GM19452 (cell line): ENCODE results near the gene DIPK1B.

Source experiments
- ATAC-seq: cut with Tn5 transposase; IDR thresholded peaks from one replicate; pipeline ENCODE4 v1.9.1; 2021; ENCODE audit not compliant: unreplicated experiment

The DIPK1B gene

DNA sequence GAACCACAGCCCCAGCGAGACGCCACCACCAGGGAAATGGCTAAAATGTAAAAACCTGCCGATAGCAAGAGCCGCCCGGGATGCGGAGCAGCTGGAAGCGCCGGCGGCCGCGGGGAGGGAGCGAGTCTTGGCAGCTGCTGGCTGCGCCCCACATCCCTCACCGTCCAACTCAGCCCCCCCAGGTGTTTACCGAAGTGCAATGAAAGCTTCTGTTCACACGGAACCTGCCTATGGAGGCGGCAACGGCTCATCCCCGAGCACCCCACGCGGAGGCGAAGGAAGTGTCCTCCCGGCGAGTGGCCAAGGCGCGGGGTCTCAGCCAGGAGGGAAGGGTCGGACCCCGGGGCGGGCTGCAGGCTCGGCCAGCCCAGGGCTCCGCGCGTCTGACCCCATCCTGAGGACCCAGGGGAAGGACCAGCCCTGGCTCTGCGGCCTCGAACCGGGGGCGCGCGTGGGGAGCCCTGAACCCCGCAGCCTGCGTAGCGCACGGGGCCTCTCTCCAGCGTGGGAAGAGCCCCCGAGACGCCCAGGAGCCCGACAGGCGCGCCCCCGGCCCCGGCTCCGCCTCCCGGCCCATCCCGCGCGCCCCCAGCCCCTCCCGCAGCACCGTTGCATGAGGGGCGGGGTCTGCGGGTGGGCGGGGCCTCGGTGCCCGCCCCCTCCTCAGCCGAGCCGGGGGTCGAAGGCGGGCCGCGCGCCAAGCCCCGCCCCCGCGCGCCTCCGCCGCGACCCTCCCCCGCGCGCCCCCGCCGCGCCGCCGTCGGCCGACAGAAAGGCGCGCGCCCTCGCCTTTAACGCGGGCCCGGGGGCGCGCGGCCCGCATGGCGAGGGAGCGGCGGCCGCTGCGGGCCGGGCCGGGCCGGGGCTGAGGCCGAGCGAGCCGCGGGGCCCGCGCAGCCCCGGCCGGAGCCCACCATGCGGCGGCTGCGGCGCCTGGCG lies at the start of gene DIPK1B:
Gene DIPK1B (plus strand): TSS at position 822 of the 939 bp plus-strand sequence. CDS start 94 bp downstream, at position 916.
- no peak for ATAC-seq

DNA sequence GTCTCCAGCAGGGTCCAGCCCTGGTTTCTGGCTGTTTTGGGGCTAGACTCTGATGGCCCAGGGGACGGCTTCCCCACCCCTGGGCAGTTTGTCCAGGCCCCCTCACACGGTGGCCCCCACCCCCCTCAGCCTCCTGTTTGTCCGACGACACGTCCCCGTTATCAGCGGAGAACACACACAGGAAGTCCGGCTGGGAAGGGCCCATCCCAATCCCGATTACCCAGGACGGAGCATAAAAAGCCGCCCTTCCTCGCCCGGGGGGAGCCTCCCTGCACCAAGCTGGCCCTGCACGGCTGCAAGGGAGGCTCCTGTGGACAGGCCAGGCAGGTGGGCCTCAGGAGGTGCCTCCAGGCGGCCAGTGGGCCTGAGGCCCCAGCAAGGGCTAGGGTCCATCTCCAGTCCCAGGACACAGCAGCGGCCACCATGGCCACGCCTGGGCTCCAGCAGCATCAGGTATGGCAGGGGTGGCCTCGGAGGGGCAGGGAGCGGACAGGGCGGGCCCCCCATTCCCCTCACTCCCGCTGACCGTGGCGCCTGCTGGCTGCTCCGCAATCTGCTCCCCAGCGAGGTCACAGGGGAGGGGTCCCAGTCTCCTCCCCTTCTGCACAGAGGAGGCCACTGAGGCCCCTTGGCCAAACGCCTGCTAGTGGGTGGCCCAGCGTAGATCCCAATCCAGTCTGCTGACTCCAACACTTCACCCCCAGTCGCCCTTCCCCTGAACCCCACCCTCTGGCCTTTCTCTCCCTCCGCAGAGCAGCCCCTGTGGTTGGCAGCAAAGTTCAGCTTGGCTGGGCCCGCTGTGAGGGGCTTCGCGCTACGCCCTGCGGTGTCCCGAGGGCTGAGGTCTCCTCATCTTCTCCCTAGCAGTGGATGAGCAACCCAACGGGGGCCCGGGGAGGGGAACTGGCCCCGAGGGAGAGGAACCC lies 49.5 kb upstream of the DIPK1B start, which contains the start of gene EGFL7:
Gene EGFL7 (plus strand): TSS at position 261 of the 926 bp plus-strand sequence. CDS start 5,367 bp downstream, outside the sequence.
- ATAC-seq: no peak

DNA sequence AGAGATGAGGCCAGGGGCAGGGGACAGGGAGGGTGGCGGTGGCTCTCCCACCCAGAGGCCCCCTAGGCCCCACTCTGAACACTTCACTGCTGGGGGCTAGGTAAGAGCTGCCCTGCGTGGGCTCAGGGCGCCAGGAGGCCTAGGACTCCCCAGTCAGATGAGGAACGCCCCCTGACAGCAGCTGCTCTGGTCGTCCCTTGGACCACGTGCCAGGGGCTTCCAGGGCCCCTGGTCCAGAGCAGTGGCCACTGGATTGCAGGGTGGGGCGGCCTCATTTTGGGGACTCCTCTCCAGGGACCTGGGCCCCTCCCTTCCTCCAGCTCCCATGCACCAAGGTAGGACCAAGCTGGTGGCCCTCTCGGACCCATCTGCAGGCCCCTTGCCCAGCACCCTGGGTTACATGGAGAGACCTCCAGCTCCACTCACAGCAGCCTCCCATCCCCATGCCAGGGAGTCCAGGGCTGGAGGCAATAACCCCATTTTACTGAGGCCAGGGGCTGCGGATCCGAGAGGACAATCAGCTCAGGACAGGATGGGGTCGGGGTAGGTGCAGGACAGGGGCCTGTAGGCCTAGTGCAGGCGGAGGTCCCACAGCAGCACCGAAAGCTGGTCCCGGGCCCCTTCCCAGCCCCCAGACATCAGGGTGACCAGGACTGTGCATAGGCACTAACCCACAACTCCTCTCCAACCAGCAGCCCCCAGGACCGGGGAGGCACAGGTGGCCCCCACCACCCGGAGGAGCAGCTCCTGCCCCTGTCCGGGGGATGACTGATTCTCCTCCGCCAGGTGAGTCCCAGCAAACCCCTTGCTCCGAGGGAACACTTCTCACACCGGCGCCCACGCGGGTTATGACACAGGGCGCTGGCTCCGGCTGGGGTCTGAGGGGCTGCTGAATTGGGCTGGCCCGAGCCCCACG lies 48.1 kb upstream of the DIPK1B start:
- ATAC-seq: no peak

DNA sequence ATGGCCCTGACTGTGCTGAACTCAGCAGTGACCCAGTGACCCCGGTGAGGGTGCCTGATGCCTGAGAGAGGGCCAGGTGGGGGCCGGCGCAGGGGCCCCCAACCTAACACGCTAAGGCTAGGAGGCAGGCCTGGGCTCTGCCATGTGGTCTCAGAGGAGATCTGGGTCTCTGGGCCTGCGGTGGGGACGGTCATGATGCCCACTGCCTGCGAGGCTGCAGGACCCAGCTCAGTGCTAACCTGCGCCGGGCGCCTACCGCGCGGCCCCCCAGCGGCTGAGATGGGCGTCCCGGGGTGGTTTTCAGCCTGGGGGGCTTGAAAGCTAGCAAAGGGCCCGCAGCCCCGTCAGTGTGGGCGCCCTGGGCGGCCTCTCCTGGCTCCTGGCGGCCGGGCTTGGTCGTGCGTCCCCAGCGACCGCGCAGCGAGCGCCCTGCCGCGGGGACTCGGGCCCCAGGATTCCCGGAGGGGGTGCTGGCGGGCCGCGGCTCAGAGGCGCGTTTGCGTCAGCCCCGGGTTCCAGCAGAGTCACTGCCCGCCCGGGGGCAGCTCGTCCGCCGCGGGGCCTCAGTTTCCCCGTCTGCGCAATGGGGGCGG lies 47.2 kb upstream of the DIPK1B start:
- ATAC-seq: no peak

DNA sequence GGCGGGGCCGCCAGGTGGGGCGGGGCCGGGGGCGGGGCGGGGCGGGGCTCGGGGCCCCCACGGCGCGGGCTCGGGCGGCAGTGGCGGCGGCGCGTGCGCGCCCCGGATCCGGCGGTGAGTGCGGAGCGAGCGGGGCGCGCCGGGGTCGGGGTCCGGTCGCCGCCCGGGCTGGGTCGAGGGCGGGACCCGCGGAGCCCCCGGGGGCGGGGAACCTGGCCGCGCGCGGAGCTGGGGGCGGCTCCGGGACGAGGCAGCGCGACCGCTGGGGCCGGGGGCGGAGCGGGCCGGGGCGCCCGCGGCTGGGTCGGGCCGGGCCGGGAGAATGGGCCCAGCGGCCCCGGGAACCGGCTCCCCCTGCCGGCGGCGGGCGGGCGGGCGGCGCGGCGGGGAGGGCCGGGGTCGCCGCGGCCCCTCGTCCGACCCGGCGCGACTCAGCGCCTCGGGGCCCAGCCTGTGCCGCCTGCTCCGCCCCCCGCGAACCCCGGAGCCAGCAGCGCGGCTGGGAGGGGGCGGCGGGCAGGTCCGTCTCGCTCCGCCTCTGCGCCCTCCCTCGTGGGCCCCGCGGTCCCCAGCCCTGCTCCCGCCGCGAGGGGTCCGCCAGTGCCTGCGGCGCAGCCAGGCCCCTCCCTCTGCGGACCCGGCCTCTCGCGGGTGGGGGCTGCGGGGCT lies 46.5 kb upstream of the DIPK1B start:
- no peak for ATAC-seq

DNA sequence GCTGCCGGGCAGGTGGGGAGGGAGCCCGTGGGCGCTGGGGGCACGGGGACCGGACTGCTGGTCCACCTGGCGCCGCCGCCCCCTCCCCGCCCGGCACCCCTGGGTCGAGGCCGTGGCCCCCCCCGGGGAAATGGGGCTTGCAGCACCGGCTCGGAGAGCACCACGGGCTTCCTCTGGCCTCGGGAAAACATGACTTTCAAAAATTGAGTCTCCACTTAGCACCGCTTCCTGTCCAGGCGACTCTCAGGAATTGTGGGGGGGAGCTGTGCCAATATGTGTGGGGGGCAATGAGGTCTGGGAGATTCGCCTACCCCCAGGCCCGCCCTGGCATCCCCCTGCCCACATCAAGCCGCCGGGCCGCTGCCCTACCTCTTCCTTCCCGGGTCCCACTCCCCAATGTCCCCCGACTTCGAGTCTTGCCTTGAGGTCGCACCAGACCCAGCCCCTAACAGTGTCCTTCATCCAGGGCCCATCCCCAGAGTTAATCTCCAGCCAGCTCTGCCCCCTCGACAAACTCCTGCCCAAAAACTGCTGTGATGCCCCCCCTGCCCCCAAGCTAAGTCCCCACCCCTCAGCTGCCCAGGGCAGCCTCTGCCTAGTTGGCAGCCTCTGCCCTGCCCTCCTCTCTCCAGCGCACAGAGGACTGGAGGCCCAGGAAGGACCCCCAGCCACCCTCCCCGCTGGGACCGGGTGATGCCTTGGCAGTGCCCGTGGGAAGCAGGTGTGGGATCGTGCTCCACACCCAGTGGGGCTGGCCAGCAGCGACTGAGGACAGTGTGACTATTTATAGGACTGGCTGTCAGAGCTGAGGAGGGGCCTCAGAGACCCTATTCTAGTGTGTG lies 45.8 kb upstream of the DIPK1B start:
- no peak for ATAC-seq

DNA sequence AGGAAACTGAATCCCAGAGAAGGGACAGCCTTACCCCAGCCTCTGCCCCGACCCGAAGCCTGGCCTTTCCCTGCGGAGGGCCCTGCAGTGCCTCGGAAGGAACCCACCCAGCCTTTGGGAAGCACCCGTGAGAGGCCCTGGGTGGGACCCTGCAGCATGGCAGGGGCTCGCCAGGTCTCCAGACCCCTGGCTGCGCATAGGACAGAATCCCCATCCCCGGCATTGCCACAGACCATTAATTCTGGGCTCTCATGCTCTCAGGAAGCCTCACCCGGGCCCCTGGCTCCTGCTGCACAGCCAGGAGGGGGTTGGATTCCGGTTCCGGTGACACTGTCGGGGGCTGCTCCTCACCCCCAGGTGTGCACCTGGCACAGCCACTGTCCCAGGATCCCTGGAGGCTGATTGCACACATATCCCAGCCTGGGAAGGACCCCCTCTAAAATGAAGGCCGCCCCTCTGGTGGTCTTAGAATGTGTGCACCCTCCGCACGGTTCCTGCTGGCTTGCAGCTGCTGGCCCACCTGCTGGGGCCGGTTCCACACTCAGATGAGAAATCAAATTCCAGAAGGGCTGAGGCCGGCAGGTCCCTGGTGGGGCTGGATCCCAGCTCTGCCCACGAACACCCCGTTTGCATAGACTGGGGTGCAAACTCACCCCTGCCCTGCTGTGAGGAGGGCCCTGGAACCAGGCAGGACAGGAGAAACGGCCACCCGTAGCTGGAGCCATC lies 45.0 kb upstream of the DIPK1B start:
- no peak for ATAC-seq

DNA sequence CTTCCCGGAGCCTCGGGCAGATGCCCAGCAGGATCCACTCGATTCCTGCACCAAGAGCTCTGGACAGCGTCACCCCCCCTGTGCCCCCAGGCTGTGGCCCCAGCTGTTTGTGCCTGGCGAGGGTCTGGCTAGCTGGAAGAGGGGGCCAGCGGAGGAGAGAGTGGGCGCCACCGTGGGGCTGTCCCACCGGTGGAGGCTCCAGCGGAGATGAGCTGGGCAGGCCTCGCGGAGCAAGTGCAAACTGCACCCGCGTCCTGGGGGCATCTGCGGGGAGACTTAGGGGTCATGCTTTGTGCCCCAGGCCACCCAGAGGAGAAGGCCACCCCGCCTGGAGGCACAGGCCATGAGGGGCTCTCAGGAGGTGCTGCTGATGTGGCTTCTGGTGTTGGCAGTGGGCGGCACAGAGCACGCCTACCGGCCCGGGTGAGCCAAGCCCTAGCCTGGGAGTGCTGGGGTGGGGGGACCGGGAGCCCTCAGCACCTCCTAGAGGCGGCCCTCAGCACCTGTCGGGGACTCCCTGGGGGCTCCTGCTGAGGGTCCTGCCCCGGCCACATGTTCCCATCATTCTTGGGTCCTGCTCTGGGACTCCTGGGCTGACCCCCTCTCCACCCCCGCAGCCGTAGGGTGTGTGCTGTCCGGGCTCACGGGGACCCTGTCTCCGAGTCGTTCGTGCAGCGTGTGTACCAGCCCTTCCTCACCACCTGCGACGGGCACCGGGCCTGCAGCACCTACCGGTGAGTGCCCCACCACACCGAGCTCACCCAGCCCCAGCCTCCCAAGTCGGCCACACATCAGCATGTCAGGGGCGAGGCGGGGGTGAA lies 44.2 kb upstream of the DIPK1B start:
- ATAC-seq: no peak

DNA sequence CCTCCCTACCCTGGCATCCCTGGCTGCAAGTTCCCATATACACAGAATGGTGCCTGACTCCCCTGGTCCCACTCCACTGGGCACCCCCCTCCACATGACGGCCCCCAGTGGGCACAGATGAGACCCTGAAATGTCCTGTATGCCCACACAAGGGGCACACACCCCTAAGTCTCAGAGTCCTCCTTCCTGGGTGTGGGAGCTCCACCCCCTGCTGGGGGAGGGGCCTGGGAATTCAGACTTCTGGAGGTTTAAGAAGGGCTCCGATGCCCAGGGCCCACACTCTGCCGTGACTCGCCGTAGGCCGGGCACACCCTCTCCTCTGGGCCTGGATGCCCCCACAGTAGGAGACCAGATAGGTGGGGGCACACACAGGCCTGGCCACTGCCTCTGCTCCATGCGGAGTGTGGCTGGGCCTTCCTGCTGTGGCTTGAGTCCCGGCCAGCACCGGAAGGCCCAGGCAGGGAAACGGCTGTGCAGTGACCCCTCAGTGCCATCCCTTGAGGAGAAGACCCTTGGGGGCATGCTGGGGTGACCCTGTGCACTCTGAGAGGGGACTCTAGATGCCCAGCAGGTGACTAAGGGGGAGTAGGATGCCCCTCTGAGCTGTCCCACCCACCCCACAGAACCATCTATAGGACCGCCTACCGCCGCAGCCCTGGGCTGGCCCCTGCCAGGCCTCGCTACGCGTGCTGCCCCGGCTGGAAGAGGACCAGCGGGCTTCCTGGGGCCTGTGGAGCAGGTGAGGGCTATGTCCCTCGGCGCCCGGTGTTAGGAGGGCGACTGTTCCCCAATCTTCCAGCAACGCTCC lies 43.2 kb upstream of the DIPK1B start:
- ATAC-seq: no peak

DNA sequence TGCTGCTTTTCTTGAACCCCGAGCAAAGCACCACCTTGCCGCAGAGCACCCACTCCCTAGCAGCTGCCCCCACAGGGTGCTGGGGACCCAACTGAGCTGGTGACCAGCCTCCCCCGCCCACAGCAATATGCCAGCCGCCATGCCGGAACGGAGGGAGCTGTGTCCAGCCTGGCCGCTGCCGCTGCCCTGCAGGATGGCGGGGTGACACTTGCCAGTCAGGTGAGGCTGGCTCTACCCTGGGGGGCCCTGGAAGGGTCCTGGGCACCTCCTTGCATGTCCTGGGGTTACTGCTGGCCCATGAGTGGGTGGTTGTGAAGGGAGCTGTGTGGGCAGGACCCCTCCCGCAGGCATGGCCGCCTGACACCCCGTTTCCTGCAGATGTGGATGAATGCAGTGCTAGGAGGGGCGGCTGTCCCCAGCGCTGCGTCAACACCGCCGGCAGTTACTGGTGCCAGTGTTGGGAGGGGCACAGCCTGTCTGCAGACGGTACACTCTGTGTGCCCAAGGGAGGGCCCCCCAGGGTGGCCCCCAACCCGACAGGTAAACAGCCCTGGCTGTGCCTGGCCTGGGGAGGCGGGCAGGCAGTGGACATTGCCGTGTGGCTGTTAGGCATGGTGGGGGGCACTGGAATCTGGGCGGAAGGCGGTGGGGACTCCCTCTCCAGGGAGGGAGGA lies 42.4 kb upstream of the DIPK1B start:
- ATAC-seq: no peak

DNA sequence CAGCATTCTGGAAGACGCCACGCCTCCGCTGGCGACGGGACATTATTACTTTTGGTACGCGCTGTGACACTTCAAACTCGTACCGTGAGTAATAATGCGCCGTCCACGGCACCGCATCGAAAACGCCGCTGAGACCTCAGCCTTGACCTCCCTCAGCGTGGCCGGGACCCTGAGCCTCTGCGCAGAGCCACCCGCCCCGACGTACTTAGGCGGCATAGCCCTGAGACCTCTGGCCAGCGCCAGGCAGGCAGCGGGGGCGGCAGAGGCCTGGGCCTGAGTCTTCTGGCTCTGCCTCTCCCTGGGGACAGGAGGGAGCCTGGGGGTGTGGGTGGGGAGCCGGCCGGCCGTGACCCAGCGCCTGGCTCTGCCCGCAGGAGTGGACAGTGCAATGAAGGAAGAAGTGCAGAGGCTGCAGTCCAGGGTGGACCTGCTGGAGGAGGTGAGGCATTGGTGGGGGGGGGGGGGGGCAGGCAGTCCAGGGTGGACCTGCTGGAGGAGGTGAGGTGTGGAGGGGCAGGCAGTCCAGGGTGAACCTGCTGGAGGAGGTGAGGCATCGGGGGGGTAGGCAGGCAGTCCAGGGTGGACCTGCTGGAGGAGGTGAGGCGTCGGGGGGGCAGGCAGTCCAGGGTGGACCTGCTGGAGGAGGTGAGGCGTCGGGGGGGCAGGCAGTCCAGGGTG lies 41.7 kb upstream of the DIPK1B start:
- ATAC-seq: no peak

DNA sequence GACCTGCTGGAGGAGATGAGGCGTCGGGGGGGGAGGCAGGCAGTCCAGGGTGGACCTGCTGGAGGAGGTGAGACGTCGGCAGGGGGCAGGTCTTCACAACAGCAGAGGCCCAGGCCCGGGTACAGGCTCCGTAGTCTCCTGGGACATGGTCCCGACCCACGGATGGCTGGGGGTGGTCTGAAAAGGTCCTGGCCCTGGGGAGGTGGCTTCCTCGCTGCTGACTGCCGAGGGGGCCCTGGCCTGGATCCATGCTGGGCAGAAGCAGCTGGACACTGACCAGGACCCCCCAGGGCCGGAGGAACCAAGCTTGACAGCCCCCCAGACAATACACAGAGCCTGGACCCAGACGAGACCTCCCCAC lies 41.1 kb upstream of the DIPK1B start:
- ATAC-seq: no peak

DNA sequence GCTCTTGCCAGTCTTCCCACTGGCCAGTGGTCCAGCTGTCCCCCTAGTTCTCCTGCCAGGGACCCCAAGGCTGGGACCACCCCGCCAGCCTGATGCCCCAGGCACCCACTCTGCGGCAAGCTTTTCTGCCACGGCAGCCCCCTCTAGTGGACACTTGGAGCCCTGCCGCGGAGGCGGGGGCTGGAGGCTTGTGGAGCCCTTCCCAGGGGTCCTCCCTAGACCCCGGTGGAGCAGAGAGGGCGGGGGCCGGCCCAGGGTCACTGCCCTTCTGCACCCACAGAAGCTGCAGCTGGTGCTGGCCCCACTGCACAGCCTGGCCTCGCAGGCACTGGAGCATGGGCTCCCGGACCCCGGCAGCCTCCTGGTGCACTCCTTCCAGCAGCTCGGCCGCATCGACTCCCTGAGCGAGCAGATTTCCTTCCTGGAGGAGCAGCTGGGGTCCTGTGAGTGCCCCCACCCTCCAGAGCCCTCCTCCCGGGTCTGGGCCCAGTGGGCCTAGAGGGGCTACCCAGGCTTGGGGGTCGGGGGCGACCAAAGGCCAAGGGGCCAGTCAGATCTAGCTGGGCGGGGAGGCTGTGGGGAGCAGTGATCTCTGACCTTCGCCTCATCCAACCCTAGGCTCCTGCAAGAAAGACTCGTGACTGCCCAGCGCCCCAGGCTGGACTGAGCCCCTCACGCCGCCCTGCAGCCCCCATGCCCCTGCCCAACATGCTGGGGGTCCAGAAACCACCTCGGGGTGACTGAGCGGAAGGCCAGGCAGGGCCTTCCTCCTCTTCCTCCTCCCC lies 40.5 kb upstream of the DIPK1B start:
- no peak for ATAC-seq

DNA sequence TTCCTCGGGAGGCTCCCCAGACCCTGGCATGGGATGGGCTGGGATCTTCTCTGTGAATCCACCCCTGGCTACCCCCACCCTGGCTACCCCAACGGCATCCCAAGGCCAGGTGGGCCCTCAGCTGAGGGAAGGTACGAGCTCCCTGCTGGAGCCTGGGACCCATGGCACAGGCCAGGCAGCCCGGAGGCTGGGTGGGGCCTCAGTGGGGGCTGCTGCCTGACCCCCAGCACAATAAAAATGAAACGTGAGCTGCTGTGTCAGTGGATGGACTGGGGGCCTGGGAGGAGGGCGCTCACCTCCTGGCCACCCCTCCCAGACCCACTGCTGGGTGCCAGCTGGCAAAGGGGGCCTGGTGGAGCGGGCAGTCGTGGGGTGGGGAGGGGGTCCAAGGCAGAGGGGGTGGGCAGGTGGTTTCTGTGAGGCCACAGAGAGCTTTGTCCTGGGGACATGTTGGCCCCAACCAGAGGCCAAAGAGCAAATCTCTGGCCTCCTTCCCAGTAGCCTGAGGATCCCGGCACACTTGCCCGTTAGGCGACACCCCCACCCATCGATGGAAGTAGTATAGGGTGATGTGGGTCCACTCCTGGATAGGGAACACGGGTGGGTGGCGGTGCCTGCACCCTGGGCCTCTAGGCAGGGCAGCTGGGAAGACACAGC lies 39.8 kb upstream of the DIPK1B start:
- no peak for ATAC-seq
